GDM1 (cell line): ENCODE results near the gene DCUN1D3.
"Not testable (repeated sequence)": the region's sequence is repeated elsewhere in the genome, so short reads cannot be mapped to it uniquely, and the experiment has no call there.

ENCODE experiments used
- DNase-seq: peaks from one replicate; lab custom pipeline; 2025; lab: John Stamatoyannopoulos, UW

DCUN1D3 gene

GRCh38 chr16:20822521-20823325, 77.4 kb downstream of the DCUN1D3 start:
- no peak for DNase-seq

GRCh38 chr16:20821682-20822081, 78.5 kb downstream of the DCUN1D3 start:
- no peak for DNase-seq

GRCh38 chr16:20818929-20819585, 81.1 kb downstream of the DCUN1D3 start:
- no peak for DNase-seq

GRCh38 chr16:20814784-20815183, 85.4 kb downstream of the DCUN1D3 start:
- DNase-seq: no peak

- no peak for DNase-seq
Measured at GRCh38 chr16:20812510-20812909, 87.6 kb downstream of the DCUN1D3 start.

GRCh38 chr16:20811889-20812439, 88.2 kb downstream of the DCUN1D3 start:
- no peak for DNase-seq

GRCh38 chr16:20807862-20808261, 92.3 kb downstream of the DCUN1D3 start:
- DNase-seq: no peak

GRCh38 chr16:20806168-20807050, 93.7 kb downstream of the DCUN1D3 start, which contains the start of the genes ERI2 and REXO5:
Gene ERI2, minus strand, starts transcription at chr16:20806472. Its CDS starts 42 bp downstream, at chr16:20806430.
Gene REXO5, plus strand, starts transcription at chr16:20806527. Its CDS starts 427 bp downstream, at chr16:20806954.
- peak; percentile 90 for DNase-seq

- not testable (repeated sequence) for DNase-seq
Measured at GRCh38 chr16:20805684-20806167, 94.4 kb downstream of the DCUN1D3 start.
